HG02623 (cell line): ENCODE results near the gene EMC10.

Experiments
- ATAC-seq: cut with Tn5 transposase; IDR thresholded peaks from one replicate; pipeline ENCODE4 v1.9.1; 2021; ENCODE audit warnings: moderate library complexity; ENCODE audit not compliant: unreplicated experiment

Gene EMC10

DNA sequence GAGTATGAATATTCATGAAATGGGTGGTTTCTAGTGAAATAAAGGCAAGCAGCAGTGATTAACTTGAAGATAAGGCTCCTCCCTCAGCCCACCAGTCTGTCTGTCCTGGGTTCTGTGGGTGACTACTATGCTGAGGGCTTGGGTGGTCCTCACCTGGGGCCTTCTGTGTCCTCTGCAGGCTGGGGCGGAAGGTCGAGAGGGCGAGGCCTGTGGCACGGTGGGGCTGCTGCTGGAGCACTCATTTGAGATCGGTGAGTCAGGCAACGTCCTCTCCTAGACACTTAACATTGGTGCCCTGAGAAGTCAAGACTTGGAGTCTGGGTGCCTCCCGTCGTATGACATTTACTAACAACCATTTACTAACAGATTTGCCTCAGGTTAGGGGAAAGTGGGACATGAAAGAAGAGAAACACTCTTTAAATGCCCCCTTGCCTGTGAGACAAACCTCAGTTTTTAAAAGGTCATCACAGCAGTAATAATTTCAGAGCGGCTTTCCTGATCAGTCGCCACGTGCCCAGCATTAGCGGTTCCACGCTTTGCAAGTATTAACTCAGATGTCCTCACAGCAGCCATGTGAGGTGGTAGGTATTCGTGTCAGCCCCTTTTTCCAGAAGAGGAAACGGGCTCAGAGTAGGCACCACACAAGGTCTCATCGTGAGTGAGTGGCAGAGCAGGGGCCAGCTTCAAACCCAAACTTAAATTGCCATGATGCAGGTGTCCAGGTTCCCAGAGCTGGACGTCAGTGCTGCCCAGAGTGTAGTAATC, 1.6 kb downstream of the EMC10 start:
- no peak for ATAC-seq

DNA sequence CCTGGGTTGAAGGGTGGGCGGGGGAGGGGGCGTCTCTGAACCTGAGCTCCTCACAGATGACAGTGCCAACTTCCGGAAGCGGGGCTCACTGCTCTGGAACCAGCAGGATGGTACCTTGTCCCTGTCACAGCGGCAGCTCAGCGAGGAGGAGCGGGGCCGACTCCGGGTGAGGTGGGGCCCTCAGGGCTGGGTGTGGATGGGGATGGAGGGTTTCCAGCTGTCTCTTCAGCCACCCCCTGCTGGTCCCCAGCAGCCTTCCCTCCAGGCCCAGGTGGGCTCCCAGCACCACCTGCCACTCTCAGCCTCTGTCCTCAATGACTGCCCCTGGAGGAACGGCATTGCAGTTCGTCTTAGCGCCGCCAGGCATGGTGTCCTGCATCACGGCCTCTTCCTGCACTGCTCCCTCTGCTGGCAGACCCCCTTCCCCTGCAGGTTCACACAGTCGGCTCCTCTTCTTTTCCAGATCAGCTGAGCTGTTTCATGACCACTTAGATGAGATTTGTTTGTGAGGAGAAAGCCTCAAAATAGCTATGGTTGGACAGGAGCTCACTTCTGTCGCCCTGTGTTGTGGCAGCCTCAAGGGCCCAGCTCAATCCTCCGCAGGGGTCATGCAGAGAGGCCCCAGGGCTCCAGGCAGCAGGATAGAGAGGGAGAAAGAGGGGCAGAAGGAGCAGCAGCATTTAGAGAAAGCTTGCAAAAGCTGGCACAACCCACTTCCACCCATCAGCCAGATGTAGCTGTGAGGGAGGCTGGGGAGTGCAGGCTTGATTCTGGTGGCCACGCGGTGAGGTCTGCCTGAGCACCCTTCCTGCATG, 2.8 kb downstream of the EMC10 start:
- ATAC-seq, result no peak

DNA sequence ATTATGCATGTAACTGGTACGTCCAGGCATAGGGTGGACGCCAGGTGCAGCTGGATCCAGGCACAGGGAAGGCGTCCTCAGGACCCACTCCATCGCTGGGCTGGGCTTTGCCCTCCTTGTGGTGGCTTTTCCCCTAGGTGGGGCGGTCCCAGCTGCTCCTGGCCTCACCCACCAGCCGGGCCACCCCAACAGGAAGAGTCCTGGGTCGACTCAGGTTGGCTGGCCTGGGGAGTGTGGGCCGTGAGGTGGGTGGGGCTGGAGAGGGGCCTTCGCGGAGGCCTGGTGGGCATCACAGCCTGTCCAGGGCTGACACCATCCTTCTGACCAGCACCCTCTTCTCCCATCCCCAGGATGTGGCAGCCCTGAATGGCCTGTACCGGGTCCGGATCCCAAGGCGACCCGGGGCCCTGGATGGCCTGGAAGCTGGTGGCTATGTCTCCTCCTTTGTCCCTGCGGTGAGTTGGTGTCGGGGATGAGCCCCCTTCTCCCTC, 3.5 kb downstream of the EMC10 start:
- ATAC-seq, result no peak

DNA sequence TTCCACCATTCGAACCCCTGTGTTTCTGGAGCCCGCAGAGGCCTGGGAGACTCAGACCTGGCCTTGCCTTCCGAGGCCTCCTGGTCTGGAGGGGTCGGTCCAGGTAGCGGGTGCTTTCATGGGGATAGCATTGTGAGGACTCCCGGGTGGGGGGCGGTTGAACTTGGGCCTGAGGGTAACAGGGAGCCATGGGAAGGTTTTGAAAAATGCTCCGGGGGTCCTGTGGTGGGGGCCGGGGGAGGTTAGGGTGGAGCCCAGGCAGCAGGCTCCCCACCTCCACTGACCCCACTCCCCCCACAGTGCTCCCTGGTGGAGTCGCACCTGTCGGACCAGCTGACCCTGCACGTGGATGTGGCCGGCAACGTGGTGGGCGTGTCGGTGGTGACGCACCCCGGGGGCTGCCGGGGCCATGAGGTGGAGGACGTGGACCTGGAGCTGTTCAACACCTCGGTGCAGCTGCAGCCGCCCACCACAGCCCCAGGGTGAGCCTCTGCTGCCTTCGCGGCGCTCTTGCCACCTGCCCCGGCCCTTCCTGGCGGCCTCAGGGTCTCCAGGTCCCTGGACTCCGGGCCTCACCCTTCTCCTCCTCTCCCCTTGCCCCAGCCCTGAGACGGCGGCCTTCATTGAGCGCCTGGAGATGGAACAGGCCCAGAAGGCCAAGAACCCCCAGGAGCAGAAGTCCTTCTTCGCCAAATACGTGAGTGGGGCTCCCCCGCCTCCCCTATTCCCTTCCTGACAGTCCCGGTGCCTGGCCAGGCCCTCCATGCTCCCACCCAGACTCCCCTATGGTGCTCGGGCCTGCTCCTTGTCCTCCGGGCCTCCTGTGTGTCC, 4.2 kb downstream of the EMC10 start:
- no peak for ATAC-seq

DNA sequence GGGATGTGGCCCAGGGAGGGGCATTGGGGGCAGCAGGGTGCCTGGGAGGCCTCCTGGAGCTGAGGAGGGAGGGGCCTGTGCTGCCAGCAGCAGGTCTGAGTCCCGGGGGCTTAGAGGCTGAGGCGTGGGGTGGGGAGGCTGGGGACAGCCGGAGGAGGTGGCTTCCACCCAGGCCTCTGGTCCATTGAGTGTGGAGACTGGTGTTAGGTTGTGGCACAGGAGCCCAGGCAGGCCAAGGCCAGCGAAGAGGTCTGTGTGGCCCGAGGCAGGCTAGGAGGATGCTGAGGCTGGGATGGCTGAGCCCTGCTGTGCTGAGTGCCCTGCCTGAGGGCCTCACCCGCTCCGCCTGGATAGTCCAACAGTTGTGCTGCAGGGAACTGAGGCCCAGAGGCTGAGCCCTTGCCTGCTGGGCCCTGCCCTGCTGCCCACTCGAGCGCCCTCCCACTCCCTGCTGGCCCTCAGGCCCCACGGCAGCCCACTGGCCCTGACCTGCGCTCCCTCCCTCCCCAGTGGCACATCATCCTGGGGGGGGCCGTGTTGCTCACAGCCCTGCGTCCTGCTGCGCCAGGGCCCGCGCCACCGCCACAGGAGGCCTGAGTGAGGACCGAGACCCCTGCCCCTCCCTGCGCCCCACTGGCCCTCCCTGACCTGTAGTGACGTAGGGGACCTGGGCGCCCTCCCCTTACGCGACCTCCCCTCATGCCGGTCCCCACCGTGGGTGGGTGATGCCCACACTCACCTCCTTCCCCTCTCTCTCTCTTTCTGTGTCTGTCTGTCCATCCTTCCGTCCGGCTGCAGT, 5.2 kb downstream of the EMC10 start:
- ATAC-seq, result no peak

DNA sequence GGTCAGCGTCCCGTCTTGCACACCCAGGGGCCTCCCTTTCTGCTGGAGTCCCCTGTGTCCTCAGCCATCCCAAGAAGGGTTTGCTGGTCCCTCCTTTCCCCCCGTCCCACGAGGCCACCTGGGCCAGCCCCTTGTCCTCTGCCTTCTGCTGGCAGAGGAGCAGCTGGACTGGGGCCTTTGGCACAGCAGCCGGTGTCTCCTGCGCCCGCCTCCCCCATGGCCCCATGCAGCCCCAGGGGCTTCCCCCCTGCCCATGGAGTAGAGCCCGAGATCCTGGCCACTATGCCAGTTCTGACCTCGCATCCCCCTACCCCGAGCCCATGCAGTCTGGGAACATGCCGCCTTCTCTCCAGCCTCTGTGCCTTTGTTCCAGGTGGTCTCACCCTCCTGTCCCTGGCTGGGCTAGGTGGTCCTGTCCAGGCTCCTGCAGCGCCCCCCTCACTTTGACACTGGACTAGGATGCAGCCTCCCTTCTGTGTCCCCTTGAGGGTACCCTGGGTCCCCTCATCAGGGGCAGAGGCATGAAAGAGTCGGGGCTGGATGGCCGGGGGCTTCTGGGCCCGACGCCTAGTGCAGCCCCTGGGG, 6.1 kb downstream of the EMC10 start:
- ATAC-seq, result no peak

DNA sequence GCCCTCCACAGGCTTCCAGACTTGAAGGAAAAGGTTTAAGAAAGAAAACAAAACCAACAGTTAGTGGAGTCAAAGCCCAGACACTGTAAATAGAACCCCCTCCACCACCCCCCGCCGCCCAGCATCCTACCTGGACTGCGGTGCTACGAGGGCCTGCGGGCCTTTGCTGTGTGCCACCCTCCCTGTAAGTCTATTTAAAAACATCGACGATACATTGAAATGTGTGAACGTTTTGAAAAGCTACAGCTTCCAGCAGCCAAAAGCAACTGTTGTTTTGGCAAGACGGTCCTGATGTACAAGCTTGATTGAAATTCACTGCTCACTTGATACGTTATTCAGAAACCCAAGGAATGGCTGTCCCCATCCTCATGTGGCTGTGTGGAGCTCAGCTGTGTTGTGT, 6.6 kb downstream of the EMC10 start:
- no peak for ATAC-seq

DNA sequence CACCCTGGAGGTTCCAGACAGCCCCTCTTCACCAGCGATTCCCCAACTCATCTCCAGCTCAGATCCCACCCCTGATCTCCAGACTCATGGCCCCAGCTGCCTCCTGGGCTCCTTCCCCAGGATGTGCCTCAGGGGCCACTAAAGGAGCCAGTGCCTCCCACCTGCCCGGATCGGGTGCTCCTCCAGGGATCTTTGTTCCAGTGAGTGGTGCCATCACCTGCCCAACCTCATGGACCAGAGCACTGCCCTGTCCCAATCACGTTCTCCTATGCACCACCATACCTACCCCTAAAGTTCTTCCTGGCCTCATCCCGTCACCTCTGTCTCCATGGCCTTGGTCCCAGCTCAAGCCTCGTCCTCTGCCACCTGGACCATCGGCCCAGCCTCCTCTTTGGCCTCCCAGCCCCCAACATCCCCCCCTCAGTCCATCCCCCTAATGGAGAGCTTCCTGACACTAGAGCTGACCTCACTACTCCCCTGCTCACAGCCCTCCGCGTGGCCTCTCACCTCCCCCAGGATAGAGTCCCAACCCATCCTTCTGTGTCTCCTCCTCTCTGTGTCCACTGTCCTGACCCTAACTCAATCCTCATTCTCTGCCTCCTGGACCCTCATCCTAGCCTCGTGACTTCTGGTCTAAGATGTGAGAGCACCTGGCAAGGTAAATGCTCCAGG, 9.1 kb downstream of the EMC10 start:
- ATAC-seq, result no peak

DNA sequence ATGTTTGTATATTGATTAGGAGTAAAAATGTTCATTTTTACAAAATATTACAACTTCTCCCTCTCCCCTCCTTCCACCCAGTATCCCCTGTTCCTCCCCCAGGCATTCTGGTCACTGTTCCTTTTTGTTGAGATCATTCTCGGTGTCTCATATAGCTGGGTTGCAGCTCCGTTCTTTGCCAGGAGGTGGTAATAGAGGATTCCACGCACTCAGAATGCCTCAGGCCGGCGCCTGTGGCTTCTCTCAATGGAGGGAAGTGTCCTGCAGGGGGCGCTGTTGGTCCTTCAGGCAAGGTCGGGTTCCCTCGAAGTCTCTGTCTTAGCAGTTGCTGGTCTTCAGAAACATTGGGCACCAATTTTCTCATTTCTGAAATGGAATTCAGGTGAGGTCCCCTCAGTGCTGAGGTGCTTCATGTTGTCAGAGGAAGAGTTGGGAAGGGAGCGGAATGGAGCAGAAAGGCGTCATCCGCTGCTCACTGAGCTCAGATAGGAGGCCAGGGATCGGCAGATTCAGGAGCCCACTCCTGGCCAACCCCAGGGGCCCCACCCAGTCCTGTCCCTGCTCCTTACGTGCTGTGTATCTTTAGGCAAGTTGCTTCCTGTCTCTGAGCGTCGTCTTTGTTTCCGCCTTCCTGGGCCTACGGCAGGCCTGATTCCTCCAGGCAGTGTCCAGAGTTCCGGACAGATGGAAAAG, 10.7 kb downstream of the EMC10 start:
- ATAC-seq, result no peak

DNA sequence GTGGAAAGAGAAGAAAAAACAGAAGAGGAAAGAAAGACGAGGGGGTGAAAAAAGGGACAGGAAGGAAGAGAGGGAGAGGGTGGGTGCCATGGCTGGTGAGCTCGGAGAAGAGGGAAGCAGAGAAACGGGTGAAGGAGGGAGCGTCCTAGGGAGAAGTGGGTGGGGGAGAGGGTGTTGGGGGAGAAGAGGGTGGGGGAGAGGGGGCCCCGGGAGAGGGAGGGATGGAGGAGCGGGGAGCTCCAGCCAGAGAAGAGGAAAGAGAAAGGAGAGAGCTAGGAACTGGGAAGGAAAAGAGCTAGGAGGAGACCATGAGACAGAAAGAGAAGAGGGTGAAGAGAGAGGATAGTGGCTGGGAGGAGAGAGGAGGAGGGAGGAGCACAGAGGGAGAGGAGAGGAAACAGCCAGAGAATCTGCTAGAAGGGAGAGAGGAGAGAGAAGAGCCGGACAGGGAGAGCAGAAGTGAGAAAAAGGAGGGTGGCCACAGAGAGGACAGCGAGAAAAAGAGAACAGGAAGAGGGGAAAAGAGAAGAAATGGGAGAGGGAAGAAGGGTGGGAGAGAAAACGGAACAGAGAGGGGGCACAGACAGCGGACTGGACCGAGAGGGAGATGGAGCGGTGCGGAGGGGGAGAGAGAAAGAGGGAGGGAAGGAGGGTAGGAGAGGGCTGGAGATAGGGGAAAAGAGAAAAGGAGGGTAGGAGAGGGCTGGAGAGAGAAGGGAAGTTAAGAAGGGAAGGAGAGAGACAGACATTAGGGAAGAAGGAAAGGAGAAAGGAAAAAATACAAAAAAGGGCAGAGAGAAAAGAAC, 12.3 kb downstream of the EMC10 start:
- ATAC-seq, result no peak

DNA sequence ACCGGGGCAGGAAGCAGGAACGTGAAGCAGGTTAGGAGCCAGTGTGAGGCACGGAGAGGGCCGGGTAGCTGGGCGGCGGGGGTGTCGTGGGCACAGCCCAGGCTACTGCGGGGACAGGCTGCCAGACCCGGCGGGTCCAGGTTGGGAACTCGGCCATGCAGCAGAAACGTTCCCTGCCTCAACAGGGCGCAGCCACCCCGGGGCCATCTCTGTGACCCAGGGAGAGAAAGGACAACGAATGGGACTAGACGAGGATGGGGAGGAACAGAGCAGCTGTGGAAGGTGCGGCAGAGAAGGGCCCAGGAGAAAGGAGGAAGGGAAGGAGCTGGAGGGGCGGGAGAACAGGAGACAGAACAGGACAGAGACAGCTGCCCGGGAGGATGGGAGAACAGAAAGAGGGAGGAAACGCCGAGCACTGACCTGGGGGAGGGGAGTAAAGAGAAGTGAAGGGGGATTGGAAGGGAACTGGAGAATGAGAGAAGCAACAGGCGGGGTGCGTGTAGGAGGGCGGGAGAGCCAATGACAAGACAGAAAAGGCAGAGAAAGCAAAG, 13.2 kb downstream of the EMC10 start:
- ATAC-seq, result no peak

DNA sequence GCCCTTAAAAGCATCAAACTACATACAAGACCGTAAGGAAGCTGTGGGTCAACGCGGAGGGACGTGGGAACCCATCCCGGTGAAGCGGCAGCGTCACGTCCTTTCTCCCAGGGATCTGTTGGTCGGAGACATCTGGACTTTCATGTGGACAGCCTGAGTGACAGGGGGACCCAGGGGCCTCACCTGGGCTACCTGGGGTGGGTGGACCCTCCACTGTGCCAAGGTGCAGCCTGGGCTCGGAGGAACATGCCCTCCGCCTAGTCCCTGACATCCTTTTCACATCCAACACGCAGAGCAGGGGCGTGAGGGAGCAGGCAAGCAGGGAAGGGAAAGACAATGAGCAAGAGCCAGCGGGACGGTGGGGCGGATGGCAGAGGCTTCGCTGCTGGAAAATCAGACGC, 14.1 kb downstream of the EMC10 start:
- no peak for ATAC-seq

DNA sequence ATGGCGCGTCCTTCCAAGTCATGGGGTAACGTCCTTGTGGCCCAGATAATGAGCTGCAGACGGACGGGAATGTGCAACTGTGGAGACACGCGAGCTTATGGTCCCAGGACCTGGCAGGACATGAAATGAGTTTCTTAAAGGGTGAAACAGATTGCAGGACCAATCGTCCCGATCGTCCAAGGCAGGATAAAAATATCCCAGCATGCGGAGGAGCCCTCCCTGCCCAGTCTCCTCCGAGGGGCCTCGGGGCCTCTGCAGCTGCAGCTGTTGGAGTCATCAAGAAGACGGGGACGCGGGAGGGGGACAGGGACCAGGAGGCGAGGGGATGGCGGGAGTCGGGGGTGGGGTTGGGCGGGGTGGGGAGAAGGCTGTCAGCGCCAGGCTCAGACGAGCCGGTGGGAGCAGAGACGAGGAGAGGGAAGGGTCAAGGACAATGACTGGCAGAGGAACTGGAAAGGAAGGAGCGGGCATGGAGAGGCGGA, 14.7 kb downstream of the EMC10 start:
- no peak for ATAC-seq

DNA sequence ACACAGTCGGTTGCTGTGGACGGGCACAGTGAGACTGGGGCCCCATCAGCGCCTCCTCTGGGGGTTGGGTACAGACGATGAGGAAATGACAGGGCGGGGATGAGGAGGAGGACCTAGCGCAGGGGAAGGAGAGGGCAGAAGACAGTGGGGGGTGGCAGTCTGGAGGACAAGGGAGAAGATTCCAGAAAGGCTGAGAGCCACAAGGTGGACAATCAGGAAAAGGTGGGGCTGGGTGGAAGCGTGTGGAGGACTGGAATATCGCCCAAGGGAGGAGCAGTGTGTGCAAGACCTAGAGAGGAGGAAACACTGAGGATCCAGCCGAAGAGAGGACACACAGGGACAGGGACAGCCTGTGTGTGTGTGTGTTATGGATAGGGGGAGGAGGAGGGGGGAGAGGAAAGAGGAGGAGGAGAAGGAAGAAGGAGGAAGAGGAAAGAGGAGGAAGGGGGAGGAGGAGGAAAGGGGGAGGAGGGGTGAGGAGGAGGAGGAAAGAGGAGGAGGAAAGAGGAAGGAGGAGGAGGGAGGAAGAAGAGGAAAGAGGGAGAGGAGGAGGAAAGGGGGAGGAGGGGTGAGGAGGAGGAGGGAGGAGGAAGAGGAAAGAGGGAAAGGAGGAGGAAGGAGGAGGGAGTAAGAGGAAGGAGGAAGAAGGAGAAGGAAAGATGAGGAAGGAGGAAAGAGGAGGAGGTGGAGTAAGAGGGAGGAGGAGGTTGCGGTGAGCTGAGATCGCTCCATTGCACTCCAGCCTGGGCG, 16.2 kb downstream of the EMC10 start:
- ATAC-seq, result no peak

DNA sequence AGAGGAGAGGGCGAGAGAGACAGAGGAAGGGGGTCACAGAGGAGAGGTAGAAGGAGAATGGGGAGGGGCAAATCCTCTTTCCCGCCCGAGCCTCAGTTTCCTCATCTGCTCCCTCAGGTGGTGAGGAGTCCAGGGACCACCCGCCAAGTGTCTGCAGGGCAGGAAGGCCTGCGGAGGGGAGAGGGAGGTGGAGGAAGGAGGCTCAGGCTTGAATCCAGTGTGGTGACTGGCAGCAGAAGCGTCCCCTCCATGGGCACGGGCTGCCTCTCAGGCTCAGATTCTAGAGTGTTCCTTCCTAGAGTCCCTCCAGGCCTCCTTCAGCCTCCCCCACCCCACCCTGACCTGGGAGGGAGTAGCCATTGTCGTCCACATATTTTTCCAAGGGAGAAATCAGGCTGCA, 16.9 kb downstream of the EMC10 start:
- ATAC-seq, result no peak

DNA sequence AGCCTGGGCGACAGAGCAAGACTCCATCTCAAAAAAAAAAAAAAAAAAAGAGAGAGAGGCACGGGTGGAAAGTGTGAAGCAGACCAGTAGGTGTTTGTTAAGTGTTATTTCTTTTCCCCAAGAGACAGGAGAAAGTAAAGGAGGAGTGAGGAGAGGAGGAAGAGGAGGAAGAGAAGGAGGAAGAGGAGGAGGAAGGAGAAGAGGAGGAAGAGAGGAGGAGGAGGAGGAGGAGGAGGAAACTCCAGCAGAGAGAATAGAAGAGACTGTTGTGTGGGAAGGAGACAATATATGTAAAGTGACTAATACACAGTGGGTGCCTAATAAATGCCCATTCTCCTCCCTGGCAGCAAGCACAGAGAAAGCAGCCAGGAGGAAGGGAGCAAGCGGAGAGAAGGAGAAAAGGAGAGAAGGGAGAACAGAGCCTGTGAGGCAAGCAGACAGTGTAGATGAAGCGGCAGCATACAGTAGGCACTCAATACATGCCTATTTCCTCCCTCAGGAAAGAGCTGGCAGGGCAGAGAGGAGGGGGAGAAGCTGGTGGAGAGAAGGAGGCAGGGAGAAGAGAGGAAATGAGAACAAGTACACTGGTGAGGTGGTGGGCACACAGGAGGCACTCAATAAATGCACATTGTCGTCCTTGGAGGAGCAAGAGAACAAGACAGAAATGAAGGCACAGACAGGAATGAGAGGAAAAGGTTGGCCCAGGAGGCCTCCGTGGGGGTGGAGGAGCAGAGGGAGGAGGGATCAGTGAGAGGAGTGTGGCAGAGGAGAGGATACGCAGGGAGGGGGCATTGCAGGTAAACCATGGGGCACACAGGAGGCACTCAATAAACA, 18.1 kb downstream of the EMC10 start:
- ATAC-seq, result no peak
